Fibroblast of lung (primary cell): ENCODE results near the gene PRLR. TPM values are rescaled to one million over a fixed set of nuclear protein-coding genes. Genes with fewer than 3 reads are reported as not detected.

Source experiments
- DNase-seq, 2 donors: peaks; one replicate each; pipeline versions ENCODE4 v3.0.0 to v3.0.0-alpha.2; 2010; ENCODE audit warnings: low read depth in 2 of 2
- H2AFZ ChIP-seq: 2 replicates; pipeline ENCODE4 v1.5.1; 2012; ENCODE audit warnings: low read length, control low read depth, inconsistent platforms
- H3K27ac ChIP-seq: 2 replicates; pipeline ENCODE4 v1.5.1; 2011; ENCODE audit warnings: low read length, control low read depth; ENCODE audit not compliant: insufficient read depth
- H3K27me3 ChIP-seq: 2 replicates; pipeline ENCODE4 v1.5.1; 2011; ENCODE audit warnings: mild to moderate bottlenecking, low read length; ENCODE audit not compliant: control insufficient read depth, insufficient read depth
- H3K36me3 ChIP-seq: 2 replicates; pipeline ENCODE4 v1.5.1; 2011; ENCODE audit warnings: low read length; ENCODE audit not compliant: control insufficient read depth, insufficient read depth
- H3K4me1 ChIP-seq: 2 replicates; pipeline ENCODE4 v1.5.1; 2011; ENCODE audit warnings: low read length; ENCODE audit not compliant: control insufficient read depth, insufficient read depth; ENCODE audit errors: extremely low read depth
- H3K4me2 ChIP-seq: 2 replicates; pipeline ENCODE4 v1.5.1; 2011; ENCODE audit warnings: low read length, control low read depth; ENCODE audit not compliant: insufficient read depth; ENCODE audit errors: extremely low read depth
- H3K4me3 ChIP-seq, 4 experiments: fragments of 200-600 bp in 1 of 4; sonication (generic) in 1 of 4; replicated peaks in 1 of 4; 2 replicates each; pipeline ENCODE4 v1.5.1; 2011 to 2016; ENCODE audit warnings: low read length in 4 of 4, low read depth in 3 of 4, mild to moderate bottlenecking in 3 of 4, control low read depth in 2 of 4, inconsistent platforms in 1 of 4, mixed read lengths in 1 of 4; ENCODE audit not compliant: insufficient read depth in 1 of 4; ENCODE audit errors: control extremely low read depth in 1 of 4
- H3K79me2 ChIP-seq: 2 replicates; pipeline ENCODE4 v1.5.1; 2012; ENCODE audit warnings: mild to moderate bottlenecking, low read length, inconsistent platforms; ENCODE audit not compliant: control insufficient read depth, insufficient read depth
- H3K9ac ChIP-seq: 2 replicates; pipeline ENCODE4 v1.5.1; 2011; ENCODE audit warnings: mild to moderate bottlenecking, low read length, control low read depth; ENCODE audit not compliant: insufficient read depth
- H3K9me3 ChIP-seq: 2 replicates; pipeline ENCODE4 v1.5.1; 2012; ENCODE audit warnings: low read depth, low read length; ENCODE audit not compliant: control insufficient read depth, insufficient read depth
- H4K20me1 ChIP-seq: 2 replicates; pipeline ENCODE4 v1.5.1; 2011; ENCODE audit warnings: low read length; ENCODE audit not compliant: control insufficient read depth, insufficient read depth; ENCODE audit errors: extremely low read depth
- CTCF ChIP-seq, 2 donors: IDR thresholded peaks in 1 of 2; conservative IDR thresholded peaks in 1 of 2; 1 replicate in 1 of 2; 2 replicates in 1 of 2; pipeline ENCODE4 v1.5.1; 2011 to 2012; ENCODE audit warnings: low read length in 2 of 2, control low read depth in 1 of 2, inconsistent platforms in 1 of 2, low read depth in 1 of 2, mild to moderate bottlenecking in 1 of 2
- EZH2 ChIP-seq: IDR thresholded peaks from 2 replicates; pipeline ENCODE4 v1.5.1; 2012; ENCODE audit warnings: low read length, control low read depth, mild to moderate bottlenecking; ENCODE audit errors: missing control alignments
- polyA plus RNA-seq, 2 donors: library from polyadenylated mRNA; depleted of rRNA in 1 of 2; stranded (reverse) in 1 of 2; unstranded in 1 of 2; fragments of >200 nt; gene quantifications; 2 replicates each; pipeline ENCODE4 v1.2.1, GENCODE V29; 2011 to 2012; ENCODE audit warnings: missing spikeins in 1 of 2
- total RNA-seq: library from RNA; depleted of rRNA; stranded (reverse); fragments of >200 nt; gene quantifications from 2 replicates; pipeline ENCODE4 v1.2.1, GENCODE V29; 2014

Gene PRLR
- total and polyA plus RNA-seq, 2 donors (not counting 1 experiment from before 2014, with no cell fraction given): 0.33 to 0.41 TPM

GRCh38 chr5:35227720-35228119 is 2.6 kb downstream of the PRLR start:
- Histone ChIP-seq H2AFZ (no peak overlapping the region), H3K4me2 (no peak overlapping the region), H3K27ac (no peak overlapping the region), H3K9ac (no peak overlapping the region), H3K79me2 (no peaks in the 10 kb centered on the region), H3K4me3 (no peak overlapping the region), H3K27me3 (peaks cover 33% of the 10 kb centered on the region), H4K20me1 (no peaks in the 10 kb centered on the region), H3K36me3 (no peaks in the 10 kb centered on the region), H3K9me3 (no peaks in the 10 kb centered on the region), H3K4me1 (no peaks in the 10 kb centered on the region)
- TF ChIP-seq CTCF (conservative IDR thresholded peaks at IDR 0.05 in 1 of 2, IDR thresholded peaks at IDR 0.05 in 1 of 2; ENCODE audit: low read depth in 1 of 2, low read length in 2 of 2) (no peak), EZH2 (no peak)
- no peak for DNase-seq

GRCh38 chr5:35223787-35224395 is 6.4 kb downstream of the PRLR start:
- Histone ChIP-seq H3K27me3 (peaks cover 20% of the 10 kb centered on the region), H3K4me2 (no peak overlapping the region), H3K9me3 (no peaks in the 10 kb centered on the region), H3K9ac (no peak overlapping the region), H3K27ac (no peak overlapping the region), H3K79me2 (no peaks in the 10 kb centered on the region), H3K36me3 (no peaks in the 10 kb centered on the region), H2AFZ (no peak overlapping the region), H4K20me1 (no peaks in the 10 kb centered on the region), H3K4me1 (no peaks in the 10 kb centered on the region), H3K4me3 (no peak overlapping the region)
- TF ChIP-seq EZH2 (no peak), CTCF (conservative IDR thresholded peaks at IDR 0.05 in 1 of 2, IDR thresholded peaks at IDR 0.05 in 1 of 2; ENCODE audit: low read depth in 1 of 2, low read length in 2 of 2) (no peak)
- no peak for DNase-seq

GRCh38 chr5:35220967-35221366 is 9.3 kb downstream of the PRLR start:
- Histone ChIP-seq H3K4me3 (no peak overlapping the region), H3K4me2 (no peak overlapping the region), H3K9ac (no peak overlapping the region), H3K4me1 (no peaks in the 10 kb centered on the region), H3K27ac (no peak overlapping the region), H3K9me3 (no peaks in the 10 kb centered on the region), H2AFZ (no peak overlapping the region), H3K36me3 (no peaks in the 10 kb centered on the region), H4K20me1 (no peaks in the 10 kb centered on the region), H3K79me2 (no peaks in the 10 kb centered on the region), H3K27me3 (peaks cover 10% of the 10 kb centered on the region)
- TF ChIP-seq EZH2 (no peak), CTCF (conservative IDR thresholded peaks at IDR 0.05 in 1 of 2, IDR thresholded peaks at IDR 0.05 in 1 of 2; ENCODE audit: low read depth in 1 of 2, low read length in 2 of 2) (no peak)
- no peak for DNase-seq
